Stimulated activated CD4-positive, alpha-beta T cell treated with anti-CD3 and anti-CD28 coated beads, Interleukin-2, amount 100 ng/mL, for 48 hours (primary cell): ENCODE measurements around the gene TM7SF2.

Experiments
- DNase-seq, 2 donors: peaks; one replicate each; pipeline ENCODE4 v3.0.0-alpha.2; 2020

The TM7SF2 gene

GRCh38 chr11:65160643-65161042 is 49.0 kb downstream of the TM7SF2 start:
- DNase-seq: no peak

GRCh38 chr11:65163684-65164083 is 52.0 kb downstream of the TM7SF2 start:
- DNase-seq: no peak
